Panc1 (cell line): ENCODE results near the gene PRM3. TPM values are rescaled to one million over a fixed set of nuclear protein-coding genes. Genes with fewer than 3 reads are reported as not detected.

Experiments
- ATAC-seq: fragments of 200-7000 bp; cut with Tn5 transposase; 2 replicates; pipeline ENCODE4 v1.9.1; 2020; ENCODE audit warnings: mild to moderate bottlenecking, moderate library complexity
- BruUV-seq: library from RNA; stranded (reverse); fragments of 400-500 nt; replicated peaks from 2 replicates; lab custom pipeline; 2021; lab: Mats Ljungman, UMichigan
- CTCF ChIA-PET: fragments of 300-600 bp; sonication (Branson Sonifier 250); formaldehyde crosslinking; loops from one replicate; lab custom pipeline; 2022; ENCODE audit warnings: antibody characterized with exemption; lab: Charles Lee
- POLR2A ChIA-PET: fragments of 300-600 bp; sonication (Branson Sonifier 250); formaldehyde crosslinking; loops from one replicate; lab custom pipeline; 2022; ENCODE audit warnings: antibody characterized with exemption; lab: Charles Lee
- DNase-seq: peaks from one replicate; pipeline ENCODE4 v3.0.0-alpha.2; 2010; ENCODE audit warnings: low read depth, low spot score
- H3K27ac ChIP-seq: 2 replicates; pipeline ENCODE4 v1.5.1; 2011; ENCODE audit warnings: mild to moderate bottlenecking, low read length, inconsistent platforms
- H3K27me3 ChIP-seq: fragments of 200-500 bp; sonication (Bioruptor generic); 2 replicates; pipeline ENCODE4 v1.6.0; 2014; ENCODE audit warnings: low read length, inconsistent platforms; ENCODE audit not compliant: control insufficient read depth, insufficient read depth
- H3K36me3 ChIP-seq: fragments of 200-500 bp; sonication (Bioruptor generic); 2 replicates; pipeline ENCODE4 v1.5.1; 2014; ENCODE audit warnings: inconsistent platforms, mild to moderate bottlenecking, low read length, moderate library complexity; ENCODE audit not compliant: control insufficient read depth, insufficient read depth
- H3K4me1 ChIP-seq: 2 replicates; pipeline ENCODE4 v1.5.1; 2011; ENCODE audit warnings: inconsistent platforms, mild to moderate bottlenecking, low read length, moderate library complexity; ENCODE audit not compliant: control insufficient read depth, insufficient read depth
- H3K4me3 ChIP-seq, 2 experiments: 2 replicates each; pipeline ENCODE4 v1.5.1; 2011 to 2012; ENCODE audit warnings: low read depth in 2 of 2, low read length in 2 of 2, mild to moderate bottlenecking in 2 of 2, inconsistent platforms in 1 of 2, moderate library complexity in 1 of 2
- H3K9me3 ChIP-seq: fragments of 200-500 bp; sonication (Bioruptor generic); 2 replicates; pipeline ENCODE4 v1.5.1; 2014; ENCODE audit warnings: low read depth, mild to moderate bottlenecking, inconsistent platforms, low read length, moderate library complexity; ENCODE audit not compliant: control insufficient read depth, insufficient read depth
- CTCF ChIP-seq: fragments of 450-650 bp; IDR thresholded peaks from 2 replicates; pipeline ENCODE4 v1.5.1; 2017; ENCODE audit warnings: mild to moderate bottlenecking
- POLR2AphosphoS5 ChIP-seq: IDR thresholded peaks from 2 replicates; pipeline ENCODE4 v1.6.1; 2012; ENCODE audit warnings: mild to moderate bottlenecking, low read depth, low read length, moderate library complexity
- REST ChIP-seq, 2 experiments: IDR thresholded peaks; 2 replicates each; pipeline ENCODE4 v1.6.1; 2011 to 2012; ENCODE audit warnings: low read depth in 2 of 2, control low read depth in 1 of 2, low read length in 1 of 2, mild to moderate bottlenecking in 1 of 2, moderate library complexity in 1 of 2; ENCODE audit not compliant: insufficient read depth in 1 of 2
- SIN3A ChIP-seq: IDR thresholded peaks from 2 replicates; pipeline ENCODE4 v1.6.1; 2012; ENCODE audit warnings: low read depth, mild to moderate bottlenecking, low read length, moderate library complexity, borderline replicate concordance; ENCODE audit not compliant: insufficient read depth
- TCF7L2 ChIP-seq: IDR thresholded peaks from 2 replicates; pipeline ENCODE4 v1.6.1; 2011; ENCODE audit warnings: mild to moderate bottlenecking, low read depth, low read length, inconsistent platforms
- in situ Hi-C: cut with HindIII; loops from 2 replicates; pipeline ENCODE4 v1.10.0; 2016; ENCODE audit warnings: low sequenced_read_pairs, low pct_unique_long_range_greater_than_20kb
- intact Hi-C: fragments of 100-400 bp; cut with micrococcal nuclease; formaldehyde crosslinking; loops from one replicate; pipeline ENCODE4 v1.10.0; 2022; ENCODE audit not compliant: unreplicated experiment
- total RNA-seq: library from RNA; stranded (reverse); gene quantifications from one replicate; pipeline ENCODE4 v1.2.1, GENCODE V29; 2021; ENCODE audit not compliant: unreplicated experiment

Gene PRM3
- total RNA-seq, 1 experiment from 2014 or later, result not detected

GRCh38 chr16:11259655-11260595 is 13.5 kb downstream of the PRM3 start:
- ChIA-PET POLR2A (no interaction called here), CTCF (interaction anchor here (0.5 kb wide), 1 partner anchor 111 kb away, joined by 4 read pairs; no protein-coding TSS in a partner anchor)
- intact Hi-C loops, result loop anchor here (5.0 kb wide), 2 partner anchors 97 to 308 kb away; no protein-coding TSS in a partner anchor
- no peaks in the 10 kb centered on the region for H3K27me3 ChIP-seq
- no peak overlapping the region for H3K4me3 ChIP-seq
- no peaks in the 10 kb centered on the region for H3K9me3 ChIP-seq
- no peak overlapping the region for H3K27ac ChIP-seq
- no TSS peak for BruUV-seq
- no peaks in the 10 kb centered on the region for H3K36me3 ChIP-seq
- in situ Hi-C loops, result no loop called here
- DNase-seq, result no peak
- peaks cover 6% of the 10 kb centered on the region; the same call in 1 of the 2 replicates for H3K4me1 ChIP-seq
- ATAC-seq, result no peak
- TF ChIP-seq CTCF, result no peak
- TF ChIP-seq SIN3A, result no peak
- no peak for TF ChIP-seq REST (IDR thresholded peaks at IDR 0.05; ENCODE audit: insufficient read depth in 1 of 2, low read depth in 2 of 2, low read length in 1 of 2)
- no peak for TF ChIP-seq TCF7L2
- TF ChIP-seq POLR2AphosphoS5, result no peak

- BruUV-seq, result no TSS peak
- no peak overlapping the region for H3K4me3 ChIP-seq
- H3K9me3 ChIP-seq, result no peaks in the 10 kb centered on the region
- peaks cover 15% of the 10 kb centered on the region for H3K4me1 ChIP-seq
- no peak overlapping the region for H3K27ac ChIP-seq
- in situ Hi-C loops (no loop called here), intact Hi-C loops (loop anchor here (5.0 kb wide), 2 partner anchors 98 to 307 kb away; no protein-coding TSS in a partner anchor)
- ATAC-seq, result no peak
- H3K36me3 ChIP-seq, result no peaks in the 10 kb centered on the region
- TF ChIP-seq TCF7L2 (no peak), POLR2AphosphoS5 (no peak), SIN3A (no peak), CTCF (no peak), REST (IDR thresholded peaks at IDR 0.05; ENCODE audit: insufficient read depth in 1 of 2, low read depth in 2 of 2, low read length in 1 of 2) (no peak)
- ChIA-PET CTCF (interaction anchor here (1.1 kb wide), 1 partner anchor 171 kb away, joined by 7 read pairs; no protein-coding TSS in a partner anchor), POLR2A (interaction anchor here (0.6 kb wide), 1 partner anchor 88 kb away, joined by 3 read pairs; no protein-coding TSS in a partner anchor)
- DNase-seq, result no peak
- no peaks in the 10 kb centered on the region for H3K27me3 ChIP-seq
Observed at GRCh38 chr16:11258553-11259492, 14.6 kb downstream of the PRM3 start.
